Measurements from ENCODE around the gene SCAF4. TPM values are rescaled to one million over a fixed set of nuclear protein-coding genes. Genes with fewer than 3 reads are reported as not detected.

The SCAF4 gene
- total and polyA plus RNA-seq, 9 of the 15 experiments (the other 6 are each of a cell fraction or from before 2014, with no cell fraction given) = 2.3 to 55.7 (median 17.2) TPM

DNA sequence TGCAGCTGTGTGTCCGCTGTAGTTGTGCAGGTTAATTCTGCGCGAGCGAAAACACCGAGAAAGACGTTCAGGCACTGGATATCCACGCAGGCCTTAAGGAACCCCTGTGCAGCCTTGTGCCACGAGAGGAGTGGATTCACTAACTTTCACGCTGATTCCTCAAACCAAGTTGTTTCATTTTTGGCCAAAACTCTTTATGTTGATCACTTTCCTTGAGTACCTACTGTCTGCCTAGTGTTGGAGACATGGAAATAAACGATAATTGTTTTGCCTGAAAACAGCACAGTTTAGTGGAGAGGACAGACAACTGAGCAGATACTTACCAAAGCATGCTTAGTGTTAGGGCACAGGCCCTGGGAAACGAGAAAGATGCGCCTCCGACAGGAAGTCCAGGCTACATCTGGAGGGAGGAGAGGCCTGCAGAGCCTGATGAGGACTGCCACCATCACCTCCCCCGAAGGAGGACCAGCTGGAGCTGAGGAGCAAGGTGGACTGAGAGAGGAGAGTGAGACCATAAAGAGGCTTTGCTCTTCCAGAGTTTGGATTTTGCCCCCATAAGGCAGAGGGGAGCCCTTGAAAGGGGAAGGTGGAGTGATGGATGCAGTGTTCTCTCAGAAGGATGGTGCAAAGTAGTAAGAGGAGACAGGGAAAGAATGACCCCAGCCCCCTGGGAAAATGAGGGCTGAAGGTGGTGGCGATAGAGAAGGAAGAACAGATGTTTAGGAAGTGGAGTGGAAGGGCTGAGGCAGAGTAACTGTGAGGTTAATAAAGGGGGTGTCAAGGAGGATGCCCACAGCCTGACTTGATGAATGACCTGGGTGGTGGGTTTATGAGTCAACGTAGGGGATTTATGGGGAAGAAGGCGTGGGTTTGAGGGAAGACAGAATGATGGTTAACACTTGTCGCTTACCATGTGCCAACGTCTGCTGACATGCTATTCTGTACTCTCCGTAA, 956 bp upstream of the SCAF4 start (continued):
- TF ChIP-seq, protein P1, sequence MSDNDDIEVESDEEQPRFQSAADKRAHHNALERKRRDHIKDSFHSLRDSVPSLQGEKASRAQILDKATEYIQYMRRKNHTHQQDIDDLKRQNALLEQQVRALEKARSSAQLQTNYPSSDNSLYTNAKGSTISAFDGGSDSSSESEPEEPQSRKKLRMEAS (CRISPR knock-in tag; IDR thresholded peaks at IDR 0.05) = peak; percentile 9; the same call in 1 of the 2 replicates
- TF ChIP-seq ZNF695 (CRISPR knock-in tag; IDR thresholded peaks at IDR 0.05) (no peak), RCOR1 (IDR thresholded peaks at IDR 0.05; ENCODE audit: borderline replicate concordance in 1 of 2, low read depth in 2 of 2, low read length in 2 of 2) (0 out of 4 replicates have a peak, but pooled peaks of 1 of the 2 experiments have one; percentile 22), KDM1A (IDR thresholded peaks at IDR 0.05) (peak in 1 of 2 experiments; percentile 54; a peak in 2 of 4 replicates), HDGF (IDR thresholded peaks at IDR 0.05) (0 out of 2 replicates have a peak, but pooled peaks have one; percentile 13), JUNB (CRISPR knock-in tag; conservative IDR thresholded peaks at IDR 0.05) (no peak), CBFA2T3 (IDR thresholded peaks at IDR 0.05) (peak; percentile 32; the same call in 1 of the 2 replicates), MYNN (IDR thresholded peaks at IDR 0.05) (0 out of 2 replicates have a peak, but pooled peaks have one; percentile 33), MYNN (CRISPR knock-in tag; IDR thresholded peaks at IDR 0.05) (no peak), ZNF263 (CRISPR knock-in tag; IDR thresholded peaks at IDR 0.05; ENCODE audit: borderline replicate concordance) (peak; percentile 57), ZNF140 (CRISPR knock-in tag; IDR thresholded peaks at IDR 0.05) (no peak), CC2D1A (IDR thresholded peaks at IDR 0.05) (0 out of 2 replicates have a peak, but pooled peaks have one; percentile 11), NRF1 (conservative IDR thresholded peaks at IDR 0.05 in 1 of 2, IDR thresholded peaks at IDR 0.05 in 1 of 2) (peak; percentile 6 to 42; a peak in 1 of 4 replicates), NR2C1 (IDR thresholded peaks at IDR 0.05) (no peak), NR2C1 (tag; IDR thresholded peaks at IDR 0.05) (0 out of 2 replicates have a peak, but pooled peaks have one; percentile 10)
- TF ChIP-seq, protein P2, sequence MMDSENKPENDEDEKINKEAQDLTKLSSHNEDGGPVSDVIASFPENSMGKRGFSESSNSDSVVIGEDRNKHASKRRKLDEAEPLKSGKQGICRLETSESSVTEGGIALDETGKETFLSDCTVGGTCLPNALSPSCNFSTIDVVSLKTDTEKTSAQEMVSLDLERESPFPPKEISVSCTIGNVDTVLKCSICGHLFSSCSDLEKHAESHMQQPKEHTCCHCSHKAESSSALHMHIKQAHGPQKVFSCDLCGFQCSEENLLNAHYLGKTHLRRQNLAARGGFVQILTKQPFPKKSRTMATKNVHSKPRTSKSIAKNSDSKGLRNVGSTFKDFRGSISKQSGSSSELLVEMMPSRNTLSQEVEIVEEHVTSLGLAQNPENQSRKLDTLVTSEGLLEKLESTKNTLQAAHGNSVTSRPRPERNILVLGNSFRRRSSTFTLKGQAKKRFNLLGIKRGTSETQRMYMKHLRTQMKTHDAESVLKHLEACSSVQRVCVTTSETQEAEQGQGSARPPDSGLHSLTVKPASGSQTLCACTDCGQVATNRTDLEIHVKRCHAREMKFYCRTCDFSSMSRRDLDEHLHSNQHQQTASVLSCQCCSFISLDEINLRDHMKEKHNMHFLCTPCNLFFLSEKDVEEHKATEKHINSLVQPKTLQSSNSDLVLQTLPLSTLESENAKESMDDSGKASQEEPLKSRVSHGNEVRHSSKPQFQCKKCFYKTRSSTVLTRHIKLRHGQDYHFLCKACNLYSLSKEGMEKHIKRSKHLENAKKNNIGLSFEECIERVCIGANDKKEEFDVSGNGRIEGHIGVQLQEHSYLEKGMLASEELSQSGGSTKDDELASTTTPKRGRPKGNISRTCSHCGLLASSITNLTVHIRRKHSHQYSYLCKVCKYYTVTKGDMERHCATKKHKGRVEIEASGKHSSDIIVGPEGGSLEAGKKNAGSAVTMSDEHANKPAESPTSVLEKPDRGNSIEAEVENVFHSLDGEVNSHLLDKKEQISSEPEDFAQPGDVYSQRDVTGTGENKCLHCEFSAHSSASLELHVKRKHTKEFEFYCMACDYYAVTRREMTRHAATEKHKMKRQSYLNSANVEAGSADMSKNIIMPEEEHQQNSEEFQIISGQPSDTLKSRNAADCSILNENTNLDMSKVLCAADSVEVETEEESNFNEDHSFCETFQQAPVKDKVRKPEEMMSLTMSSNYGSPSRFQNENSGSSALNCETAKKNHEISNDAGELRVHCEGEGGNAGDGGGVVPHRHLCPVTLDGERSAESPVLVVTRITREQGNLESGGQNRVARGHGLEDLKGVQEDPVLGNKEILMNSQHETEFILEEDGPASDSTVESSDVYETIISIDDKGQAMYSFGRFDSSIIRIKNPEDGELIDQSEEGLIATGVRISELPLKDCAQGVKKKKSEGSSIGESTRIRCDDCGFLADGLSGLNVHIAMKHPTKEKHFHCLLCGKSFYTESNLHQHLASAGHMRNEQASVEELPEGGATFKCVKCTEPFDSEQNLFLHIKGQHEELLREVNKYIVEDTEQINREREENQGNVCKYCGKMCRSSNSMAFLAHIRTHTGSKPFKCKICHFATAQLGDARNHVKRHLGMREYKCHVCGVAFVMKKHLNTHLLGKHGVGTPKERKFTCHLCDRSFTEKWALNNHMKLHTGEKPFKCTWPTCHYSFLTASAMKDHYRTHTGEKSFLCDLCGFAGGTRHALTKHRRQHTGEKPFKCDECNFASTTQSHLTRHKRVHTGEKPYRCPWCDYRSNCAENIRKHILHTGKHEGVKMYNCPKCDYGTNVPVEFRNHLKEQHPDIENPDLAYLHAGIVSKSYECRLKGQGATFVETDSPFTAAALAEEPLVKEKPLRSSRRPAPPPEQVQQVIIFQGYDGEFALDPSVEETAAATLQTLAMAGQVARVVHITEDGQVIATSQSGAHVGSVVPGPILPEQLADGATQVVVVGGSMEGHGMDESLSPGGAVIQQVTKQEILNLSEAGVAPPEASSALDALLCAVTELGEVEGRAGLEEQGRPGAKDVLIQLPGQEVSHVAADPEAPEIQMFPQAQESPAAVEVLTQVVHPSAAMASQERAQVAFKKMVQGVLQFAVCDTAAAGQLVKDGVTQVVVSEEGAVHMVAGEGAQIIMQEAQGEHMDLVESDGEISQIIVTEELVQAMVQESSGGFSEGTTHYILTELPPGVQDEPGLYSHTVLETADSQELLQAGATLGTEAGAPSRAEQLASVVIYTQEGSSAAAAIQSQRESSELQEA (IDR thresholded peaks at IDR 0.05; ENCODE audit: low read depth) = 0 out of 2 replicates have a peak, but pooled peaks have one; percentile 10
- TF ChIP-seq, protein P3, sequence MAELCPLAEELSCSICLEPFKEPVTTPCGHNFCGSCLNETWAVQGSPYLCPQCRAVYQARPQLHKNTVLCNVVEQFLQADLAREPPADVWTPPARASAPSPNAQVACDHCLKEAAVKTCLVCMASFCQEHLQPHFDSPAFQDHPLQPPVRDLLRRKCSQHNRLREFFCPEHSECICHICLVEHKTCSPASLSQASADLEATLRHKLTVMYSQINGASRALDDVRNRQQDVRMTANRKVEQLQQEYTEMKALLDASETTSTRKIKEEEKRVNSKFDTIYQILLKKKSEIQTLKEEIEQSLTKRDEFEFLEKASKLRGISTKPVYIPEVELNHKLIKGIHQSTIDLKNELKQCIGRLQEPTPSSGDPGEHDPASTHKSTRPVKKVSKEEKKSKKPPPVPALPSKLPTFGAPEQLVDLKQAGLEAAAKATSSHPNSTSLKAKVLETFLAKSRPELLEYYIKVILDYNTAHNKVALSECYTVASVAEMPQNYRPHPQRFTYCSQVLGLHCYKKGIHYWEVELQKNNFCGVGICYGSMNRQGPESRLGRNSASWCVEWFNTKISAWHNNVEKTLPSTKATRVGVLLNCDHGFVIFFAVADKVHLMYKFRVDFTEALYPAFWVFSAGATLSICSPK (IDR thresholded peaks at IDR 0.05; ENCODE audit: borderline replicate concordance) = peak; percentile 61; the same call in 1 of the 2 replicates

Measured in K562 (cell line).